ENCODE results near the gene ATG10.
"Not testable (repeated sequence)": the region's sequence is repeated elsewhere in the genome, so short reads cannot be mapped to it uniquely, and the experiment has no call there.

ATG10 gene

GRCh38 chr5:82119889-82120288 lies 148.1 kb downstream of the ATG10 start:
- DNase-seq (ENCODE audit: low read depth, low spot score) = no peak
- no peak overlapping the region for H3K4me3 ChIP-seq (ENCODE audit: low read depth, low read length)
- in situ Hi-C loops (cut with HindIII; ENCODE audit: low sequenced_read_pairs) = no loop called here
- TF ChIP-seq, protein P1, sequence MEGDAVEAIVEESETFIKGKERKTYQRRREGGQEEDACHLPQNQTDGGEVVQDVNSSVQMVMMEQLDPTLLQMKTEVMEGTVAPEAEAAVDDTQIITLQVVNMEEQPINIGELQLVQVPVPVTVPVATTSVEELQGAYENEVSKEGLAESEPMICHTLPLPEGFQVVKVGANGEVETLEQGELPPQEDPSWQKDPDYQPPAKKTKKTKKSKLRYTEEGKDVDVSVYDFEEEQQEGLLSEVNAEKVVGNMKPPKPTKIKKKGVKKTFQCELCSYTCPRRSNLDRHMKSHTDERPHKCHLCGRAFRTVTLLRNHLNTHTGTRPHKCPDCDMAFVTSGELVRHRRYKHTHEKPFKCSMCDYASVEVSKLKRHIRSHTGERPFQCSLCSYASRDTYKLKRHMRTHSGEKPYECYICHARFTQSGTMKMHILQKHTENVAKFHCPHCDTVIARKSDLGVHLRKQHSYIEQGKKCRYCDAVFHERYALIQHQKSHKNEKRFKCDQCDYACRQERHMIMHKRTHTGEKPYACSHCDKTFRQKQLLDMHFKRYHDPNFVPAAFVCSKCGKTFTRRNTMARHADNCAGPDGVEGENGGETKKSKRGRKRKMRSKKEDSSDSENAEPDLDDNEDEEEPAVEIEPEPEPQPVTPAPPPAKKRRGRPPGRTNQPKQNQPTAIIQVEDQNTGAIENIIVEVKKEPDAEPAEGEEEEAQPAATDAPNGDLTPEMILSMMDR (IDR thresholded peaks at IDR 0.05; ENCODE audit: low read depth, low read length) = no peak

DNA sequence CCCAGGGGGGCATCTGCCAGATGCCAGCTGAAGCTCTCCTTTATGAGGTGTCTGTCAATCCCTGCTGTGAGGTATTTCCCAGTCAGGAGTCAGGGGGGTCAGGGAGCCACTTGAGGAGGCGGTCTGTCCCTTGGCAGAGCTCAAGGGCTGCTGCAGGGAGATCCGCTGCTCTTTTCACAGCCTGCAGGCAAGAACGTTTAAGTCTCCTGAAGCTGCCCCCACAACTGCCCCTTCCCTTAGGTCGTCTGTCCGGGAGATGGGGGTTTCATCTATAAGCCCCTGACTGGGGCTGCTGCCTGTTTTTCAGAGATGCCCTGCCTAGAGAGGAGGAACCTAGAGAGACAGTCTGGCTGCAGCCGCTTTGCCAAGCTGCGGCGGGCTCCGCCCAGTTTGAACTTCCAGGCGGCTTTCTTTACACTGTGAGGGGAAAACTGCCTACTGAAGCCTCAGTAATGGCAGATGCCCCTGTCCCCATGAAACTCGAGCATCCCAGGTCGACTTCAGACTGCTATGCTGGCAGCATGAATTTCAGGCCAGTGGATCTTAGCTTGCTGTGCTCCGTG lies 158.0 kb downstream of the ATG10 start:
- DNase-seq (ENCODE audit: low read depth, low spot score) = no peak
- in situ Hi-C loops (cut with HindIII; ENCODE audit: low sequenced_read_pairs) = no loop called here
- H3K4me3 ChIP-seq (ENCODE audit: low read depth, low read length) = no peak overlapping the region
- TF ChIP-seq, protein P1 (IDR thresholded peaks at IDR 0.05; ENCODE audit: low read depth, low read length) = no peak

DNA sequence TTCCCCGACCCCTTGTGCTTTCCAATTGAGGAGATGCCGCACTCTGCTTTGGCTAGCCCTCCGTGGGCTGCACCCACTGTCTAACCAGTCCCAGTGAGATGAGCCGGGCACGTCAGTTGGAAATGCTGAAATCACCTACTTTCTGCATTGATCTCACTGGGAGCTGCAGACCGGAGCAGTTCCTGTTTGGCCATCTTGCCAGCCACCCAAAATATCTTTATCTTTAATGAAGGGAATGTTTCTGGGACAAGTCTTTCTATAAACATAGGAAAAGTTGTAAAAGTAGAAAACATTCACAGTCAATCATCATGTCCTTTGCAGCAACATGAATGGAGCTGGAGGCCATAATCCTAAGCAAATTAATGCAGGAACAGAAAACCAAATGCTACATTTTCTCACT lies 158.8 kb downstream of the ATG10 start:
- in situ Hi-C loops (cut with HindIII; ENCODE audit: low sequenced_read_pairs) = no loop called here
- TF ChIP-seq, protein P1 (IDR thresholded peaks at IDR 0.05; ENCODE audit: low read depth, low read length) = no peak
- no peak for DNase-seq (ENCODE audit: low read depth, low spot score)
- H3K4me3 ChIP-seq (ENCODE audit: low read depth, low read length) = no peak overlapping the region

- DNase-seq (ENCODE audit: low read depth, low spot score) = no peak
- H3K4me3 ChIP-seq (ENCODE audit: low read depth, low read length) = no peak overlapping the region
- in situ Hi-C loops (cut with HindIII; ENCODE audit: low sequenced_read_pairs) = no loop called here
- TF ChIP-seq, protein P1 (IDR thresholded peaks at IDR 0.05; ENCODE audit: low read depth, low read length) = no peak
Measured at GRCh38 chr5:82137205-82137604, 165.4 kb downstream of the ATG10 start.

DNA sequence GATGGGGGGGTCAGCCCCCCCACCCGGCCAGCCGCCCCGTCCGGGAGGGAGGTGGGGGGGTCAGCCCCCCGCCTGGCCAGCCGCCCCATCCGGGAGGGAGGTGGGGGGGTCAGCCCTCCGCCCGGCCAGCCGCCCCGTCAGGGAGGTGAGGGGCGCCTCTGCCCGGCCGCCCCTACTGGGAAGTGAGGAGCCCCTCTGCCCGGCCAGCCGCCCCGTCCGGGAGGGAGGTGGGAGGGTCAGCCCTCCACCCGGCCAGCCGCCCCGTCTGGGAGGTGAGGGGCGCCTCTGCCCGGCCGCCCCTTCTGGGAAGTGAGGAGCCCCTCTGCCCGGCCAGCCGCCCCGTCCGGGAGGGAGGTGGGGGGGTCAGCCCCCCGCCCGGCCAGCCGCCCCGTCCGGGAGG lies 168.0 kb downstream of the ATG10 start:
- in situ Hi-C loops (cut with HindIII; ENCODE audit: low sequenced_read_pairs); DNase-seq (ENCODE audit: low read depth, low spot score); H3K4me3 ChIP-seq (ENCODE audit: low read depth, low read length): not testable (repeated sequence)

- DNase-seq (ENCODE audit: low read depth, low spot score) = no peak
- no peak overlapping the region for H3K4me3 ChIP-seq (ENCODE audit: low read depth, low read length)
- TF ChIP-seq, protein P1 (IDR thresholded peaks at IDR 0.05; ENCODE audit: low read depth, low read length) = no peak
- in situ Hi-C loops (cut with HindIII; ENCODE audit: low sequenced_read_pairs) = no loop called here
Measured at GRCh38 chr5:82142217-82142841, 170.5 kb downstream of the ATG10 start.

GRCh38 chr5:82142928-82143577 lies 171.2 kb downstream of the ATG10 start:
- in situ Hi-C loops (cut with HindIII; ENCODE audit: low sequenced_read_pairs) = no loop called here
- TF ChIP-seq, protein P1 (IDR thresholded peaks at IDR 0.05; ENCODE audit: low read depth, low read length) = no peak
- DNase-seq (ENCODE audit: low read depth, low spot score) = no peak

More at GRCh38 chr5:82142928-82143577, 171.2 kb downstream of the ATG10 start:
- no peak overlapping the region for H3K4me3 ChIP-seq (ENCODE audit: low read depth, low read length)

Measured in astrocyte of the spinal cord (primary cell).